Measurements from ENCODE around the gene SMARCA4.

GRCh38 chr19:10946958-10947657 is 13.7 kb upstream of the SMARCA4 start:
- TF ChIP-seq, protein P1, sequence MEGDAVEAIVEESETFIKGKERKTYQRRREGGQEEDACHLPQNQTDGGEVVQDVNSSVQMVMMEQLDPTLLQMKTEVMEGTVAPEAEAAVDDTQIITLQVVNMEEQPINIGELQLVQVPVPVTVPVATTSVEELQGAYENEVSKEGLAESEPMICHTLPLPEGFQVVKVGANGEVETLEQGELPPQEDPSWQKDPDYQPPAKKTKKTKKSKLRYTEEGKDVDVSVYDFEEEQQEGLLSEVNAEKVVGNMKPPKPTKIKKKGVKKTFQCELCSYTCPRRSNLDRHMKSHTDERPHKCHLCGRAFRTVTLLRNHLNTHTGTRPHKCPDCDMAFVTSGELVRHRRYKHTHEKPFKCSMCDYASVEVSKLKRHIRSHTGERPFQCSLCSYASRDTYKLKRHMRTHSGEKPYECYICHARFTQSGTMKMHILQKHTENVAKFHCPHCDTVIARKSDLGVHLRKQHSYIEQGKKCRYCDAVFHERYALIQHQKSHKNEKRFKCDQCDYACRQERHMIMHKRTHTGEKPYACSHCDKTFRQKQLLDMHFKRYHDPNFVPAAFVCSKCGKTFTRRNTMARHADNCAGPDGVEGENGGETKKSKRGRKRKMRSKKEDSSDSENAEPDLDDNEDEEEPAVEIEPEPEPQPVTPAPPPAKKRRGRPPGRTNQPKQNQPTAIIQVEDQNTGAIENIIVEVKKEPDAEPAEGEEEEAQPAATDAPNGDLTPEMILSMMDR (IDR thresholded peaks at IDR 0.05): no peak
- TF ChIP-seq POLR2A (IDR thresholded peaks at IDR 0.05): no peak

All from lower leg skin (tissue), 3 donors.